H9 (cell line): ENCODE measurements around the gene CD164L2. TPM values are rescaled to one million over a fixed set of nuclear protein-coding genes. Genes with fewer than 3 reads are reported as not detected.

Source experiments
- DNase-seq: peaks from one replicate; pipeline ENCODE4 v3.0.0-alpha.2; 2017
- H2AFZ ChIP-seq: one replicate; pipeline ENCODE4 v1.6.1; 2013; ENCODE audit warnings: mild to moderate bottlenecking, low read length, control low read depth, moderate library complexity
- H2AK5ac ChIP-seq: 2 replicates; pipeline ENCODE4 v1.6.1; 2013; ENCODE audit warnings: low read length, control low read depth, mixed read lengths; ENCODE audit not compliant: insufficient read length
- H2BK120ac ChIP-seq: one replicate; pipeline ENCODE4 v1.6.1; 2013; ENCODE audit warnings: low read depth, mild to moderate bottlenecking, low read length, control low read depth, inconsistent platforms; ENCODE audit not compliant: poor library complexity, severe bottlenecking
- H2BK12ac ChIP-seq: 2 replicates; pipeline ENCODE4 v1.6.1; 2013; ENCODE audit warnings: low read length, control low read depth, mixed read lengths, low read depth; ENCODE audit not compliant: insufficient read length
- H2BK15ac ChIP-seq: 2 replicates; pipeline ENCODE4 v1.6.1; 2013; ENCODE audit warnings: low read depth, low read length, control low read depth
- H2BK20ac ChIP-seq: one replicate; pipeline ENCODE4 v1.6.1; 2013; ENCODE audit warnings: low read depth, mild to moderate bottlenecking, low read length, control low read depth, inconsistent platforms; ENCODE audit not compliant: poor library complexity, severe bottlenecking
- H2BK5ac ChIP-seq: 2 replicates; pipeline ENCODE4 v1.6.1; 2013; ENCODE audit warnings: low read length, control low read depth, mixed read lengths; ENCODE audit not compliant: insufficient read length
- H3K14ac ChIP-seq: 2 replicates; pipeline ENCODE4 v1.6.1; 2013; ENCODE audit warnings: low read length, control low read depth; ENCODE audit not compliant: insufficient read depth
- H3K18ac ChIP-seq: 2 replicates; pipeline ENCODE4 v1.6.1; 2013; ENCODE audit warnings: low read depth, mild to moderate bottlenecking, mixed read lengths, low read length, control low read depth; ENCODE audit not compliant: insufficient read length
- H3K23ac ChIP-seq: 2 replicates; pipeline ENCODE4 v1.6.1; 2013; ENCODE audit warnings: low read length, control low read depth, mixed read lengths, low read depth; ENCODE audit not compliant: insufficient read length
- H3K23me2 ChIP-seq: 2 replicates; pipeline ENCODE4 v1.6.1; 2013; ENCODE audit warnings: low read depth, mild to moderate bottlenecking, mixed read lengths, low read length, control low read depth; ENCODE audit not compliant: insufficient read length, poor library complexity, severe bottlenecking
- H3K27ac ChIP-seq: 2 replicates; pipeline ENCODE4 v1.5.1; 2013; ENCODE audit warnings: low read length, control low read depth, mixed read lengths, low read depth; ENCODE audit not compliant: insufficient read length
- H3K27me3 ChIP-seq: 2 replicates; pipeline ENCODE4 v1.6.1; 2013; ENCODE audit warnings: low read length, control low read depth, inconsistent platforms; ENCODE audit not compliant: insufficient read depth
- H3K4ac ChIP-seq: 2 replicates; pipeline ENCODE4 v1.6.1; 2013; ENCODE audit warnings: low read depth, mild to moderate bottlenecking, control low read depth, inconsistent platforms, low read length, moderate library complexity
- H3K4me1 ChIP-seq: 2 replicates; pipeline ENCODE4 v1.6.1; 2013; ENCODE audit warnings: low read length, control low read depth, inconsistent platforms; ENCODE audit not compliant: insufficient read depth
- H3K4me2 ChIP-seq: 2 replicates; pipeline ENCODE4 v1.6.1; 2013; ENCODE audit warnings: low read length, control low read depth, mixed read lengths; ENCODE audit not compliant: insufficient read length, insufficient read depth
- H3K56ac ChIP-seq: 2 replicates; pipeline ENCODE4 v1.6.1; 2013; ENCODE audit warnings: low read depth, mild to moderate bottlenecking, mixed read lengths, low read length, control low read depth; ENCODE audit not compliant: insufficient read length
- H3K79me1 ChIP-seq: 2 replicates; pipeline ENCODE4 v1.6.1; 2013; ENCODE audit warnings: low read depth, mild to moderate bottlenecking, moderate library complexity, low read length, control low read depth, inconsistent platforms; ENCODE audit not compliant: insufficient read depth, poor library complexity, severe bottlenecking
- H3K79me2 ChIP-seq: 2 replicates; pipeline ENCODE4 v1.6.1; 2013; ENCODE audit warnings: low read length, control low read depth, inconsistent platforms; ENCODE audit not compliant: insufficient read depth
- H3K9ac ChIP-seq: 2 replicates; pipeline ENCODE4 v1.6.1; 2013; ENCODE audit warnings: low read length, control low read depth, mixed read lengths; ENCODE audit not compliant: insufficient read length; ENCODE audit errors: extremely low read depth
- H3K9me3 ChIP-seq: one replicate; pipeline ENCODE4 v1.6.1; 2013; ENCODE audit warnings: low read depth, low read length, inconsistent platforms; ENCODE audit not compliant: control insufficient read depth
- H3T11ph ChIP-seq: one replicate; pipeline ENCODE4 v1.6.1; 2013; ENCODE audit warnings: mild to moderate bottlenecking, low read length, control low read depth, inconsistent platforms
- H4K20me1 ChIP-seq: one replicate; pipeline ENCODE4 v1.6.1; 2013; ENCODE audit not compliant: control insufficient read depth, insufficient read length, insufficient read depth
- H4K5ac ChIP-seq: 2 replicates; pipeline ENCODE4 v1.6.1; 2013; ENCODE audit warnings: low read depth, mild to moderate bottlenecking, mixed read lengths, low read length, control low read depth; ENCODE audit not compliant: insufficient read length
- H4K8ac ChIP-seq: replicated peaks from 2 replicates; pipeline ENCODE4 v1.6.1; 2013; ENCODE audit warnings: low read length, control low read depth, mixed read lengths, low read depth; ENCODE audit not compliant: insufficient read length
- H4K91ac ChIP-seq: 2 replicates; pipeline ENCODE4 v1.6.1; 2013; ENCODE audit warnings: low read depth, mild to moderate bottlenecking, moderate library complexity, mixed read lengths, low read length, control low read depth; ENCODE audit not compliant: insufficient read length
- H3K27ac Mint-ChIP-seq, 3 experiments: 2 replicates in 2 of 3; 3 replicates in 1 of 3; pipeline ENCODE4 v1.8.0; 2020 to 2021; ENCODE audit warnings: mixed read lengths in 3 of 3, mild to moderate bottlenecking in 1 of 3, moderate library complexity in 1 of 3
- H3K27me3 Mint-ChIP-seq: 2 replicates; pipeline ENCODE4 v1.8.0; 2021; ENCODE audit warnings: low read depth, mild to moderate bottlenecking, moderate library complexity, mixed read lengths
- H3K36me3 Mint-ChIP-seq, 3 experiments: 2 replicates in 2 of 3; 3 replicates in 1 of 3; pipeline ENCODE4 v1.8.0; 2020 to 2021; ENCODE audit warnings: low read depth in 3 of 3, mixed read lengths in 3 of 3; ENCODE audit not compliant: insufficient read depth in 1 of 3
- H3K4me1 Mint-ChIP-seq, 2 experiments: 2 replicates each; pipeline ENCODE4 v1.8.0; 2020; ENCODE audit warnings: mixed read lengths in 2 of 2
- H3K4me3 Mint-ChIP-seq, 2 experiments: 2 replicates in 1 of 2; 3 replicates in 1 of 2; pipeline ENCODE4 v1.8.0; 2020 to 2021; ENCODE audit warnings: mild to moderate bottlenecking in 2 of 2, mixed read lengths in 2 of 2, moderate library complexity in 1 of 2
- H3K9me3 Mint-ChIP-seq, 2 experiments: 2 replicates in 1 of 2; 3 replicates in 1 of 2; pipeline ENCODE4 v1.8.0; 2020; ENCODE audit warnings: mild to moderate bottlenecking in 2 of 2, mixed read lengths in 2 of 2, moderate library complexity in 1 of 2
- WGBS: extraction: QIAGEN DNeasy Blood & Tissue Kit; methylation state at CpG from one replicate; pipeline ENCODE4 v1.1.7; 2013; ENCODE audit warnings: missing lambda C conversion rate, low lambda C conversion rate, mixed read lengths; ENCODE audit not compliant: insufficient read length; ENCODE audit errors: extremely low coverage; 5-methylcytosine and 5-hydroxymethylcytosine counted together
- total RNA-seq: library from RNA; stranded (reverse); gene quantifications from 2 replicates; pipeline ENCODE4 v1.2.1, GENCODE V29; 2021
- TF ChIP-seq, protein P1 (sequence below): fragments of 200-600 bp; sonication (generic); conservative IDR thresholded peaks from 3 replicates; pipeline ENCODE4 v1.8.0; 2021; ENCODE audit warnings: antibody characterized with exemption, mild to moderate bottlenecking

The CD164L2 gene
- total RNA-seq, 1 experiment from 2014 or later: 1.2 TPM

DNA sequence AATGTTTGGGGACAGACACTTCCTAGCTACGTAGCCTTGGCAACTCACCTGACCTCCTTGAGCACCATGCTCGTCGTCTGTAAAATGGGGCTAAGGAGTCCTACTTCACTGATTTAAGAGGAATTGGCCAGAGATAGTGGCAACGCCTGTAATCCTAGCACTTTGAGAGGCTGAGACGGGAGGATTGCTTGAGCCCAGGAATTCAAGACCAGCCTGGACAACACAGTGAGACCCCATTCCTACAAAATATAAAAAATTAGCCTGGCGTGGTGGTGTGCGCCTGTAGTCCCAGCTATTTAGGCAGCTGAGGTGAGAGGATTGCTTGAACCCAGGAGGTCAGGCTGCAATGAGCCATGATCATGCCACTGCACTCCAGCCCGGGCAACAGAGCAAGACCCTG lies 36.8 kb downstream of the CD164L2 start:
- Histone ChIP-seq H2BK15ac (no peak overlapping the region), H3K9me3 (no peaks in the 10 kb centered on the region), H3K14ac (no peak overlapping the region), H3K79me1 (no peaks in the 10 kb centered on the region), H3T11ph (no peak overlapping the region), H2AK5ac (no peak overlapping the region), H3K4me2 (no peak overlapping the region), H3K23ac (no peak overlapping the region), H3K27me3 (no peaks in the 10 kb centered on the region), H2BK20ac (no peak overlapping the region), H3K9ac (no peak overlapping the region), H2BK12ac (no peak overlapping the region), H3K23me2 (peaks cover 19% of the 10 kb centered on the region), H4K8ac (no peak overlapping the region), H3K27ac (no peak overlapping the region), H4K91ac (no peak overlapping the region), H4K20me1 (peaks cover 4% of the 10 kb centered on the region), H3K56ac (no peak overlapping the region), H3K18ac (no peak overlapping the region), H2AFZ (no peak overlapping the region), H3K79me2 (no peaks in the 10 kb centered on the region; the same call in 1 of the 2 replicates), H3K4me1 (no peaks in the 10 kb centered on the region; the same call in 1 of the 2 replicates), H3K4ac (no peak overlapping the region), H4K5ac (no peak overlapping the region), H2BK120ac (no peak overlapping the region), H2BK5ac (no peak overlapping the region)
- Mint-ChIP-seq H3K27me3 (peaks cover 16% of the 10 kb centered on the region), H3K4me3 (no peak overlapping the region), H3K27ac (peak overlapping the region in 1 of 3 experiments; percentile 1; a peak in 1 of 7 replicates), H3K4me1 (peaks cover 30 to 32% of the 10 kb centered on the region in 2 experiments), H3K36me3 (peaks cover 5 to 18% (median 12%) of the 10 kb centered on the region in 3 experiments; a peak in 5 of 7 replicates), H3K9me3 (no peaks in the 10 kb centered on the region)
- whole genome bisulfite sequencing: no CpG with 5 or more reads among the region's 8 CpGs
- DNase-seq: no peak
- TF ChIP-seq, protein P1, sequence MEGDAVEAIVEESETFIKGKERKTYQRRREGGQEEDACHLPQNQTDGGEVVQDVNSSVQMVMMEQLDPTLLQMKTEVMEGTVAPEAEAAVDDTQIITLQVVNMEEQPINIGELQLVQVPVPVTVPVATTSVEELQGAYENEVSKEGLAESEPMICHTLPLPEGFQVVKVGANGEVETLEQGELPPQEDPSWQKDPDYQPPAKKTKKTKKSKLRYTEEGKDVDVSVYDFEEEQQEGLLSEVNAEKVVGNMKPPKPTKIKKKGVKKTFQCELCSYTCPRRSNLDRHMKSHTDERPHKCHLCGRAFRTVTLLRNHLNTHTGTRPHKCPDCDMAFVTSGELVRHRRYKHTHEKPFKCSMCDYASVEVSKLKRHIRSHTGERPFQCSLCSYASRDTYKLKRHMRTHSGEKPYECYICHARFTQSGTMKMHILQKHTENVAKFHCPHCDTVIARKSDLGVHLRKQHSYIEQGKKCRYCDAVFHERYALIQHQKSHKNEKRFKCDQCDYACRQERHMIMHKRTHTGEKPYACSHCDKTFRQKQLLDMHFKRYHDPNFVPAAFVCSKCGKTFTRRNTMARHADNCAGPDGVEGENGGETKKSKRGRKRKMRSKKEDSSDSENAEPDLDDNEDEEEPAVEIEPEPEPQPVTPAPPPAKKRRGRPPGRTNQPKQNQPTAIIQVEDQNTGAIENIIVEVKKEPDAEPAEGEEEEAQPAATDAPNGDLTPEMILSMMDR: no peak
